Measurements from ENCODE around the gene AFF1. TPM values are rescaled to one million over a fixed set of nuclear protein-coding genes. Genes with fewer than 3 reads are reported as not detected.
"Not testable (repeated sequence)": the region's sequence is repeated elsewhere in the genome, so short reads cannot be mapped to it uniquely, and the experiment has no call there.

Gene AFF1
- total RNA-seq, 1 experiment from 2014 or later = 22.6 TPM

GRCh38 chr4:87033902-87034301 is 99.1 kb downstream of the AFF1 start:
- no peak for DNase-seq (ENCODE audit: low spot score)

DNA sequence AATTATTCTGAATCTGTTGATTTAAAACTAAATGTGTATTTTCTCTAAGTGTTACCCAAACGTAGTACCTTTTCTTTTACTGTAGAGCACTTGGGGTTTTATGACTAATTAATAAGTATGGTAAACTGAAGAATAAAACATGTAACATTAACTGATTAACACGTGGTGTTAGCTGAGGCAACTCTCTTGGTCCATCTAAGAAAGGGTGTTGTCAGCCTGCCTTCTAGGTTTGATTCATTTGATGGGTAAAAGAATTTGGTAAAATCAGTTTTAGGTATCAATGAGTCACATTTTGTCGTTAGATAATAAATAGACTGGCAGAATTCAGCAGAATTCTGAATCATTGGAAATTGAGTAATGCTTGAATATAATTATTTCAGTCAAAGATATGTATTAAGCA is 99.7 kb downstream of the AFF1 start:
- DNase-seq (ENCODE audit: low spot score) = no peak

DNA sequence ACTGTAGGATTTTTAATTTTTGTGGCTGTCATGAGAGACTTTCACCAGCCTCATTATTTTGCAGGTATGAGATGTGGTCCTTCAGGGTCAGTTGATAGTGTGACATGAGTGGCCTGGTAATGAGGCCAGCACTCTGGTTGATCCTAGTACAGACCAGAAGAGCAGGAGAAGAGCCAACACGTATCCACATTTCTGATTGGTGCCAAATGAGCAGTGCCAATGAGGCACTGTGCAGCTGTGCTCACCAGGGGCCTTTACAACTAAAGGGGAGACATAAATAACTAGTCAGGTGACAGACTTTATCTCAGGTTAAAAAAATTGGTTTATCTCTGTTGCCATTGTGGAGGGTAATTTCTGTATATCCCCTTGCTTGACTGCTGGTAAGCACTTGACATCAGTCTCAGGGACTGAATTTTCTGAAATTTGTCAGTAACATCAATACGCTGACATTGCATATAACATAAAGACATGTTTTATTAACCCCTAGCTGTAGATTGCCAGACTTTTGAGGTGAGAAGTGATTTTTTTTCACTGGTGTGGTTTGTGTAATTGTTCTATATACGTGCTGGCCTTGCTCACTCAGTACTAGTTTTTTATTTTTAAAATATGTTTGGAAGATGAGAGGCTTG is 101.2 kb downstream of the AFF1 start:
- DNase-seq (ENCODE audit: low spot score) = no peak

DNA sequence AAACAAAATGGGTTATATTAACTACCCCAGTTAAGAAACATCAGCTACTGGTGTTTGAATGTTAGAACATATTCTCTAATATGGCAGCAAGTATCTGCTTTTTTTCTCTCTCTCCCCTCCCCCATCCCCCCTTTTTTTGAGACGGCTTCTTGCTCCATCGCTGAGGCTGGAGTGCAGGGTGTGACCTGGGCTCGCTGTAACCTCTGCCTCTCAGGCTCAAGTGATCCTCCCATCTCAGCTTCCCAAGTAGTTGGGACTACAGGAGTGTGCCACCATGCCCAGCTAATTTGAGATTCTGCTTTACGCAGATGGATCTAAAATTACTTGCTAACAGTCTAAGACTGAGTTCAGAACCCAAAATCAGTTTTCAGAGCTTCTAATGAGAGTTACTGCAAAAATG is 101.9 kb downstream of the AFF1 start:
- no peak for DNase-seq (ENCODE audit: low spot score)

DNA sequence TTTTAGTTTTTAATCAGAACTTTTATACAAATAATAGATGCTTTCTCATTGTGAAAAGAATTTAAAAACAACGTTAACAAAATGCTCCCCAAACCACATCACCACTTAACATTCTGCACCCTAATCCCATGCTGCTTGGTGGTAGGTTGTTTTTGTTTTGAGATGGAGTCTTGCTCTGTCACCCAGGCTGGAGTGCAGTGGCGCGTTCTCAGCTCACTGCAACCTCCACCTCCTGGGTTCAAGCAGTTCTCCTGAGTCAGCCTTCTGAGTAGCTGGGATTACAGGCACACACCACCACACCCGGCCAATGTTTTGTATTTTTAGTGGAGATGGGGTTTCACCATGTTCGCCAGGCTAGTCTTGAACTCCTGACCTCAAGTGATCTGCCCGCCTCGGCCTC is 102.4 kb downstream of the AFF1 start:
- DNase-seq (ENCODE audit: low spot score) = not testable (repeated sequence)

DNA sequence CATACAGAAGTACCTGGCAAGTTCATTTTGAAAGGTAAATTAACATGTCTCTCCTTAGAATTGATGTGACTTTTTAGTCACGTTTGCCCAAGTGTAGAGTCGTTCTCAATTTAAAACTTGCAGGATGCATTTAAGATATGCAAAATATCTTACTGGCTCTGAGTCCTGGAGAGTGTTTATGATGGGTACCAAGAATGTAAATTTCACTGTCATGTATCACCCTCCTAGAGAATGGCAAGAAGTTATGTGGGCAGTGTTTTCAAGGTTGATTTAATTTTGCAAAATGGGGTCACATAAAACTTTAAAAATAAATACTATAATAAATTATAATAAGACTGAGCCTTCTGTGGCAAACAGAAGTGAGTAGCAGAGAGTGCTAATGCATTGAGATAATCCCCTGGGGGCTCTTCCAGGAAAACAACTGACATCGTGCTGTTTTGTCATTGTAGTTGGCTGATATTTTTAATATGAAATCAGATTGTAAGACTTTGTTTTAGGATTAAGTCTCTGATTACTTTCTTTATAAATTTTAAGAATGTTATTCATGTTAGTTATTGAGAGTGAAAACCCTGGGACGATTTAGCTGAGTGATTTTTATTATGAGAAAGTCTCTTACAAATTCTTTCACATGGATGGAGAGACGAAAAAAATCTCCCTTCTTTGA is 103.0 kb downstream of the AFF1 start:
- no peak for DNase-seq (ENCODE audit: low spot score)

GRCh38 chr4:87038837-87039615 is 104.2 kb downstream of the AFF1 start:
- peak; percentile 72 for DNase-seq (ENCODE audit: low spot score)

- DNase-seq (ENCODE audit: low spot score) = no peak
Measured at GRCh38 chr4:87041141-87041540, 106.3 kb downstream of the AFF1 start.

DNA sequence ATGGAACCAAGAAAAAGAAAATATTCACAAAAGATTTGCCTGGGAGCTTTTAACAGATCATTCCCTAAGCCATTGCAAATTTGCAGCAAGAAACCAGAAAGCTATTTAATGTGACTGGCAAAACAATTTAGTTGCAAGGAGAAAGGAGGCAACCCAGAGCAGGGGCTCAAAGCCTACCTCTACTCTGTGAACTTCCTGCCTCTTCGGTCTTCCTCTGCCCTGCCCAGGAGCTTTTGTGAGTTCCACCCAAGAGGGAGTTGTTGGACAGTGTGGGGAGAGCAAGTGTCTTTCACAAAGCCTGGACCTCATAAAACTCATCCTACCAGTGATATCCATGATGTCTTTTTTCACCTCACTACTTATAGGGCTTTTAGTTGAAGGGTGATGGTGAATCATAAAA is 107.4 kb downstream of the AFF1 start:
- no peak for DNase-seq (ENCODE audit: low spot score)

DNA sequence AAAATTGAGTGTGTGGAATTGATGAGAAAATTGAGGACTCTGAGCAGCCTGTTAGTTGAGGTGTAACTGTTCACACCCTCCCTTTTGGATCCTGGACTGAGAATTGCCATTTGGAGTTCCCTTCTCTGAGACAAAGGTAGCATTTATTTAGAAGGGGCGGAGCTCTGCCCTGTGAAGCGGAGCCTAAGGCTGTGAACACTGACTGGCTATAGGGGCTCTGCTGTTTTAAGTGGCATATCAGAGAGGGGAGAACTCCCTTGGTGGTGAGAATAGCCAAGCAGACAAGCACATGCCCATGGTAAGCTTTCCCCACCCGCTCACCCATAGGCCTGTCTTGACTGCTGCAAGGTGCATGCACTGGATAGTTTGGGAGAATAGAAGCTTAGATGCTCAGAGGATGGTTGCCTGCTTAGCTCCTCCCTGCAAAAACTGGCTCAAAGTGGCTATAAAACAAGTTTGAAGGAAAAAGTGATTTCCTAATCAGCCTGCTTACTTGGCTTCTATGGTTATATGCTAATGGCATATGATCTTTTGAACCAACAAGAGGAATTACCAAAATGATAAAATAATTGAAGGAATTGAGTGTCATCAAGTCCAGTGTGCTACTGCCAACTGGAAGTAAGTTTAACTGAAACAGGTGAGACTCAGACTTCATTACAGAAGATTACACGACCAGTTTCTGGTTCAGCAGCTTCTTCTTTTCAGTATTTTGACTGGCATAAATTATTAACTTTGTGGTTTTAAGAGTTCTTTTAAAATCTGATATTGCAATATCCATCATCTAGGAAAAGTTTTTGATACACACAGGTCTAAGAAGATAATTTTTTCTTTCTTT is 108.4 kb downstream of the AFF1 start:
- peak; percentile 23 for DNase-seq (ENCODE audit: low spot score)

DNA sequence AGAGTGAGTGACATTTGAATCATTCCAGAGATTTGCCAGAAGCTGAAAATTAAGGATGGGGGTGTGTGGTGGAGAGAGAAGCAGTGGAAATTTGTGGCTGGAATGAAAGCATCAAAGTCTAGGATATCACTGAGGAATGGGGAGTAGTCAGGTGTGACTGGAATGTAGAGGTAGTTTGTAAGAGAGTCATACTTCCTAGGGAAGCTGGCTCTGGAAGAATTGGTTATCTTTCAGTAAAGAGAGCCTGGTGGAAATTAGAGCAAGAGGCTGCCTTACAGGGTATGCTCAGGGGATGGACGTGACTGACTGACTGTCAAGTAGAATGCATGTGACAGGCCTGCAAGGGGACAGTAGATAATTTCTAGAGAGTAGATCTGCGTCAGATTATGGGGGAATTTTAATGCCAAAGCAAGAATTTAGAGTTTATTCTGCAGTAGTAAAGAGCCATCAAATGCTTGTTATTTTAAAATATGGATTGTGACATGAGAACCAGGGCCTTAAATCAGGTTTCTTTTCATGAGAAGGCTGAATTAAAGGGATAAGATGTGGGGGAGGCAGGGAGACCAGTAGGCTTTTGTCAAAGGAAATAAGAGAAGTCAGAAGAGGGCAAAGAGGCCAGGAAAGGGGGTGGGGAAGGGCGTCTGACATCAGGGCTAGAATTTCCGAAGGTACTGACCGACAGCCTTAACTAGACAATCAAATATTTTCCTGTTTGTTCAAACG is 109.9 kb downstream of the AFF1 start:
- no peak for DNase-seq (ENCODE audit: low spot score)

DNA sequence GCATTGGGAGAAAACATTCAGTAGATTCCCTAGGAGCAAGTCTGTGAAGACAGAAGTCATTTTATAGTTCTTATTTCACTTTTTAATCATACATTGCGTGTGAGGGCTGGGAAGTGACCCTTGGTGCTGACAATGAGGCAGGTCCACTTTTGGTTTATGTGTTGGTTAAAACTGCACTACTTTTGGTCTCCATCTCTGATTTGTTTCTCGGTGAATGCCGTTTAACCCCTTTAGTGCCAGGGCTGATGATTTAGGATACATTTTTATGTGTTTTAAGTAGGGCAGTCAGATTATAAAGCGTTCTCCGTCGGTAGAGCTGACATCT is 110.4 kb downstream of the AFF1 start:
- DNase-seq (ENCODE audit: low spot score) = no peak

DNA sequence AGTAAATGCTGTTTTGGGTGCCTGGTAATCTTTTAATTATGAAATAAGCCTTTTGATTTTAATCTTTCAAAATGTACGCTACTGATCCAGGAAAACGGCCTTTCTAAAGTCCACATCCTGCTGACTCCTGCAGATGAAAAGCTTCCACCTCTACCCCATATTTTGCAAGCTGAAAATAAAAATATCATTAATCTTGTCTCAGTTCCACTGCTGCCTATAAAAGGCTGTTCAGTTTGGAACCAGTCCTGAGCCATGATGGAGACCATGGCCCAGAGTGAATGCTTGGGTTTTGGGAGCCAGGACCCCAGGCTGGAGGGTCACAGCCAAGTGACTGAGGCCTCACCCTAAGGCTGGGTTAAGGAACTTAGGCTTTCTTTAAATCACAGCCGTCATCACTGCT is 110.8 kb downstream of the AFF1 start:
- no peak for DNase-seq (ENCODE audit: low spot score)

DNA sequence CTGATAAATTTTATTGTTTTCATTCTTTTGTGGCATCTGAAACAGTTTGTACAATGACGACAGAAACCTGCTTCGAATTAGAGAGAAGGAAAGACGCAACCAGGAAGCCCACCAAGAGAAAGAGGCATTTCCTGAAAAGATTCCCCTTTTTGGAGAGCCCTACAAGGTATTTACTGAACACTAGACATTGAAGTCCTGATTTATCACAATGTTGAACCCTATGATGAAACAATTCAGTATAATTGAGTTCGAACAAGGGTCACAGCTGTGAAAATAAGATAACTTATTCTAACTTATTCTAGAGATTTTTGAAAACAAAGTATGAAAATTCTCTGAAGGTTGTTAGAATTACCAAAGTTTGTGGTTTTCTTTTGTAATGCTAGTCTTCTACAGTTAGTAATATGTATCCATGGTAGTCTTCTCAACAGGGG is 111.3 kb downstream of the AFF1 start:
- DNase-seq (ENCODE audit: low spot score) = no peak

GRCh38 chr4:87047281-87047798 is 112.5 kb downstream of the AFF1 start:
- no peak for DNase-seq (ENCODE audit: low spot score)

DNA sequence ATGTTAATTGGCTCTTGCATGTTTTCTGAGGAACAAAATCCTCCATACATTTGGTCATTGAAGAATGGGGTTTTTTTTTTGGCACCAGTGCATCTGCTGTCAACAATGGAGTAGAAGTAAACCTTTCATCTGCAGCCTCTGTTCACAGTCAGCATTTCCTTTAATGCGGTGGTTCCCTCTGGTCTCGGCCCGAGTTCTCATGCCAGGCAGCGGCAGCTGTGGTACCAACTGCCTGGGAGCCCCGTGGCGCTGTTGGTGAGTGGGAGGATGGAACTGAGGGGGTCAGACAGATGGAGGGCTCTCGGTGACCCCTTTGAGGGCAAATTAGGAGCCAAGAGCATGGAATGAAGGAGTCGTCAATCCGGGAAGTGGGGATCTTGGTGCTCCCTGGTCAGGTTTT is 114.7 kb downstream of the AFF1 start:
- no peak for DNase-seq (ENCODE audit: low spot score)

DNA sequence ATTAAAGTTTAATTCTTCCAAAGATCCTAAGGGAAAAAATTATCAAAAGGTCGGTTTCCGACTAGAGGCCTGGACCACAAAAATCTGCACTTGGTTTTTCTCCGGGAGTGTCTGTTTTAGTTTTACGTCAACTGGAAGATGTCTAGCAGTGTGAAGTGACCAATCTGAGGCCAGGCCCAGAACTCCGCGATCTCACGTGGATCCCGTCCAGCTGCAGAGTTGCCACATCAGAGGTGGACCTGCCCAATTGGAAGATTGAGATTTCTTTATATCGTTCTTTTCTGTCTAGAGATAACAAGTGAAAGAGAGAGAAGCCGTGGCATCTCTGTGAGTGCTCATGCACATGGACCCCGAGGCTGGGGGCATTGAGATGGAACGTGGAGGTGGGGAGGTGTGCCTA is 115.8 kb downstream of the AFF1 start:
- no peak for DNase-seq (ENCODE audit: low spot score)

- no peak for DNase-seq (ENCODE audit: low spot score)
Measured at GRCh38 chr4:87051121-87051713, 116.4 kb downstream of the AFF1 start.

- DNase-seq (ENCODE audit: low spot score) = no peak
Measured at GRCh38 chr4:87052615-87053014, 117.8 kb downstream of the AFF1 start.

- no peak for DNase-seq (ENCODE audit: low spot score)
Measured at GRCh38 chr4:87053176-87053658, 118.4 kb downstream of the AFF1 start.
